ENCODE data around the gene DOK5. TPM values are rescaled to one million over a fixed set of nuclear protein-coding genes. Genes with fewer than 3 reads are reported as not detected.

DOK5 gene
- total and polyA plus RNA-seq, 9 of the 15 experiments (the other 6 are each of a cell fraction or from before 2014, with no cell fraction given): not detected

GRCh38 chr20:54590856-54591255, 115.5 kb downstream of the DOK5 start:
- intact Hi-C loops (cut with micrococcal nuclease): no loop called here
- CTCF ChIA-PET (ENCODE audit: low intra/inter-chr PET ratio): no interaction called here
- Histone ChIP-seq H3K4me3 (no peak overlapping the region), H4K20me1 (replicated peaks; ENCODE audit: control insufficient read depth, insufficient read depth, low read length) (no peaks in the 10 kb centered on the region), H3K4me1 (replicated peaks in 1 of 2; ENCODE audit: control insufficient read depth in 2 of 2, insufficient read depth in 2 of 2, low read length in 2 of 2) (no peaks in the 10 kb centered on the region), H3K9me1 (ENCODE audit: control insufficient read depth, insufficient read depth, low read length) (no peaks in the 10 kb centered on the region), H3K36me3 (ENCODE audit: control insufficient read depth, insufficient read depth, low read length) (no peaks in the 10 kb centered on the region), H3K79me2 (ENCODE audit: control insufficient read depth, insufficient read depth, low read length) (no peaks in the 10 kb centered on the region), H3K9me3 (replicated peaks; ENCODE audit: control insufficient read depth, insufficient read depth, low read depth, low read length) (no peaks in the 10 kb centered on the region), H2AFZ (ENCODE audit: low read depth, low read length) (no peak overlapping the region), H3K4me2 (ENCODE audit: insufficient read depth, low read length) (no peak overlapping the region), H3K9ac (ENCODE audit: insufficient read depth in 1 of 2, low read depth in 2 of 2, low read length in 2 of 2) (no peak overlapping the region), H3K27ac (ENCODE audit: extremely low read depth, low read depth, low read length) (no peak overlapping the region), H3K27me3 (ENCODE audit: control insufficient read depth in 2 of 2, insufficient read depth in 2 of 2, low read length in 2 of 2) (no peaks in the 10 kb centered on the region)
- ATAC-seq (no peak), FAIRE-seq (no peak), DNase-seq (ENCODE audit: extremely low read depth in 1 of 4, low spot score in 3 of 4) (no peak)
- in situ Hi-C loops (cut with MboI): no loop called here
- no TSS peak for BruUV-seq (replicated peaks)
- TF ChIP-seq ZBTB11 (CRISPR knock-in tag; IDR thresholded peaks at IDR 0.05) (peak in 1 of 3 experiments; percentile 68; a peak in 1 of 6 replicates), CREM (IDR thresholded peaks at IDR 0.05; ENCODE audit: low read depth) (no peak)
- POLR2A ChIA-PET: no interaction called here

GRCh38 chr20:54596651-54597050, 121.3 kb downstream of the DOK5 start:
- Histone ChIP-seq H3K9ac (ENCODE audit: insufficient read depth in 1 of 2, low read depth in 2 of 2, low read length in 2 of 2) (no peak overlapping the region), H4K20me1 (replicated peaks; ENCODE audit: control insufficient read depth, insufficient read depth, low read length) (no peaks in the 10 kb centered on the region), H3K4me2 (ENCODE audit: insufficient read depth, low read length) (no peak overlapping the region), H2AFZ (ENCODE audit: low read depth, low read length) (no peak overlapping the region), H3K4me1 (replicated peaks in 1 of 2; ENCODE audit: control insufficient read depth in 2 of 2, insufficient read depth in 2 of 2, low read length in 2 of 2) (no peaks in the 10 kb centered on the region), H3K9me1 (ENCODE audit: control insufficient read depth, insufficient read depth, low read length) (no peaks in the 10 kb centered on the region), H3K79me2 (ENCODE audit: control insufficient read depth, insufficient read depth, low read length) (no peaks in the 10 kb centered on the region), H3K36me3 (ENCODE audit: control insufficient read depth, insufficient read depth, low read length) (no peaks in the 10 kb centered on the region), H3K4me3 (no peak overlapping the region), H3K9me3 (replicated peaks; ENCODE audit: control insufficient read depth, insufficient read depth, low read depth, low read length) (no peaks in the 10 kb centered on the region), H3K27ac (ENCODE audit: extremely low read depth, low read depth, low read length) (no peak overlapping the region), H3K27me3 (ENCODE audit: control insufficient read depth in 2 of 2, insufficient read depth in 2 of 2, low read length in 2 of 2) (no peaks in the 10 kb centered on the region)
- POLR2A ChIA-PET: no interaction called here
- CTCF ChIA-PET (ENCODE audit: low intra/inter-chr PET ratio): no interaction called here
- BruUV-seq (replicated peaks): no TSS peak
- FAIRE-seq (no peak), DNase-seq (ENCODE audit: extremely low read depth in 1 of 4, low spot score in 3 of 4) (no peak), ATAC-seq (no peak)
- intact Hi-C loops (cut with micrococcal nuclease) (no loop called here), in situ Hi-C loops (cut with MboI) (no loop called here)
- TF ChIP-seq FOXK1 (CRISPR knock-in tag; IDR thresholded peaks at IDR 0.05; ENCODE audit: borderline replicate concordance): no peak
- TF ChIP-seq E2F6 (IDR thresholded peaks at IDR 0.05; ENCODE audit: borderline replicate concordance in 1 of 2, extremely low read depth in 1 of 2, insufficient read depth in 1 of 2, insufficient read length in 1 of 2, low read depth in 1 of 2, low read length in 1 of 2, poor library complexity in 1 of 2, severe bottlenecking in 1 of 2): no peak
- no peak for TF ChIP-seq DNMT1 (IDR thresholded peaks at IDR 0.05)
- TF ChIP-seq E2F8 (IDR thresholded peaks at IDR 0.05; ENCODE audit: low read depth, partially characterized antibody): no peak
- no peak for TF ChIP-seq NFATC3 (IDR thresholded peaks at IDR 0.05)
- no peak for TF ChIP-seq C11orf30 (IDR thresholded peaks at IDR 0.05; ENCODE audit: low read depth)
- no peak for TF ChIP-seq PHF21A (IDR thresholded peaks at IDR 0.05; ENCODE audit: borderline replicate concordance, low read depth)

All from K562 (cell line).